DOHH2 (cell line): ENCODE data around the gene LIM2.

Source experiments
- H3F3A ChIP-seq: fragments of 200-600 bp; sonication (generic), shearing (Covaris generic); 2 replicates; pipeline ENCODE4 v1.6.0; 2016; ENCODE audit warnings: antibody characterized with exemption, mild to moderate bottlenecking; ENCODE audit not compliant: control insufficient read depth, insufficient read depth
- H3K27ac ChIP-seq: fragments of 200-600 bp; sonication (generic); 2 replicates; pipeline ENCODE4 v1.5.1; 2014; ENCODE audit warnings: low read depth, mild to moderate bottlenecking, low read length, moderate library complexity
- H3K27me3 ChIP-seq: fragments of 200-600 bp; sonication (generic); 2 replicates; pipeline ENCODE4 v1.6.1; 2014; ENCODE audit warnings: mild to moderate bottlenecking, low read length, mixed read lengths; ENCODE audit not compliant: control insufficient read depth
- H3K36me3 ChIP-seq: fragments of 200-600 bp; sonication (generic); 2 replicates; pipeline ENCODE4 v1.6.1; 2014; ENCODE audit warnings: mild to moderate bottlenecking, low read length, moderate library complexity, mixed read lengths; ENCODE audit not compliant: control insufficient read depth
- H3K4me1 ChIP-seq: fragments of 200-600 bp; sonication (generic); 2 replicates; pipeline ENCODE4 v1.6.1; 2014; ENCODE audit warnings: mild to moderate bottlenecking, low read length, mixed read lengths; ENCODE audit not compliant: control insufficient read depth
- H3K4me2 ChIP-seq: fragments of 200-600 bp; sonication (generic); 2 replicates; pipeline ENCODE4 v1.6.0; 2014; ENCODE audit warnings: mild to moderate bottlenecking, low read length, moderate library complexity
- H3K4me3 ChIP-seq: fragments of 200-600 bp; sonication (generic); 2 replicates; pipeline ENCODE4 v1.5.1; 2014; ENCODE audit warnings: mild to moderate bottlenecking, low read length, mixed read lengths
- H3K79me2 ChIP-seq: fragments of 200-600 bp; sonication (generic); 2 replicates; pipeline ENCODE4 v1.6.1; 2014; ENCODE audit warnings: mild to moderate bottlenecking, low read length, mixed read lengths; ENCODE audit not compliant: control insufficient read depth
- H3K9me2 ChIP-seq: fragments of 200-600 bp; sonication (generic); replicated peaks from 2 replicates; pipeline ENCODE4 v1.6.1; 2014; ENCODE audit warnings: mild to moderate bottlenecking, low read length, mixed read lengths; ENCODE audit not compliant: control insufficient read depth
- H3K9me3 ChIP-seq: fragments of 200-600 bp; sonication (generic); 2 replicates; pipeline ENCODE4 v1.6.1; 2014; ENCODE audit warnings: antibody characterized with exemption, low read length, mixed read lengths; ENCODE audit not compliant: control insufficient read depth, insufficient read depth
- H4K20me1 ChIP-seq: fragments of 200-600 bp; sonication (generic); 2 replicates; pipeline ENCODE4 v1.6.0; 2014; ENCODE audit warnings: low read depth, mild to moderate bottlenecking, antibody characterized with exemption, low read length, moderate library complexity; ENCODE audit not compliant: control insufficient read depth, insufficient read depth
- CTCF ChIP-seq: fragments of 200-600 bp; sonication (generic); IDR thresholded peaks from one replicate; pipeline ENCODE4 v1.5.1; 2014; ENCODE audit warnings: antibody characterized with exemption, mild to moderate bottlenecking, low read depth, low read length; ENCODE audit not compliant: poor library complexity, severe bottlenecking
- EZH2phosphoT487 ChIP-seq: fragments of 200-600 bp; sonication (generic); IDR thresholded peaks from 2 replicates; pipeline ENCODE4 v1.6.1; 2017; ENCODE audit warnings: borderline replicate concordance, mild to moderate bottlenecking, antibody characterized with exemption, low read length, moderate library complexity, mixed read lengths

LIM2 gene

GRCh38 chr19:51389143-51389542 lies 1.4 kb upstream of the LIM2 start:
- no peaks in the 10 kb centered on the region for H4K20me1 ChIP-seq
- H3K36me3 ChIP-seq = no peaks in the 10 kb centered on the region
- H3K4me3 ChIP-seq = no peak overlapping the region
- H3K4me2 ChIP-seq = no peak overlapping the region
- H3K79me2 ChIP-seq = no peaks in the 10 kb centered on the region
- H3K27me3 ChIP-seq = no peaks in the 10 kb centered on the region
- peaks cover 24% of the 10 kb centered on the region for H3K4me1 ChIP-seq
- H3K9me3 ChIP-seq = no peaks in the 10 kb centered on the region
- no peaks in the 10 kb centered on the region for H3K9me2 ChIP-seq
- H3F3A ChIP-seq = peaks cover 4% of the 10 kb centered on the region
- H3K27ac ChIP-seq = no peak overlapping the region
- no peak for TF ChIP-seq EZH2phosphoT487
- TF ChIP-seq CTCF = no peak

GRCh38 chr19:51386882-51387520 lies 773 bp downstream of the LIM2 start:
- Histone ChIP-seq H3K79me2 (no peaks in the 10 kb centered on the region), H3K9me2 (no peaks in the 10 kb centered on the region), H3K9me3 (no peaks in the 10 kb centered on the region), H3K27ac (no peak overlapping the region), H3K36me3 (no peaks in the 10 kb centered on the region), H3F3A (no peaks in the 10 kb centered on the region; the same call in 1 of the 2 replicates), H3K4me2 (no peak overlapping the region), H3K4me1 (peaks cover 13% of the 10 kb centered on the region), H3K4me3 (no peak overlapping the region), H3K27me3 (no peaks in the 10 kb centered on the region), H4K20me1 (no peaks in the 10 kb centered on the region)
- no peak for TF ChIP-seq CTCF
- no peak for TF ChIP-seq EZH2phosphoT487

- H3K4me1 ChIP-seq = no peaks in the 10 kb centered on the region
- no peaks in the 10 kb centered on the region for H3K27me3 ChIP-seq
- no peaks in the 10 kb centered on the region for H3K9me2 ChIP-seq
- H3K4me3 ChIP-seq = no peak overlapping the region
- no peak overlapping the region for H3K27ac ChIP-seq
- no peak overlapping the region for H3K4me2 ChIP-seq
- H3F3A ChIP-seq = no peaks in the 10 kb centered on the region
- H4K20me1 ChIP-seq = no peaks in the 10 kb centered on the region
- H3K79me2 ChIP-seq = no peaks in the 10 kb centered on the region
- TF ChIP-seq EZH2phosphoT487 (no peak), CTCF (no peak)
- peaks cover 3% of the 10 kb centered on the region; the same call in 1 of the 2 replicates for H3K9me3 ChIP-seq
- H3K36me3 ChIP-seq = no peaks in the 10 kb centered on the region
Observed at GRCh38 chr19:51382004-51382403, 5.8 kb downstream of the LIM2 start.
